OCI-LY7 (cell line): ENCODE measurements around the gene POTEM.
"Not testable (repeated sequence)": the region's sequence is repeated elsewhere in the genome, so short reads cannot be mapped to it uniquely, and the experiment has no call there.

Experiments
- EZH2phosphoT487 ChIP-seq: fragments of 200-600 bp; sonication (generic); IDR thresholded peaks from 2 replicates; pipeline ENCODE4 v1.6.1; 2018; ENCODE audit warnings: low read depth, borderline replicate concordance, mild to moderate bottlenecking, mixed run types, antibody characterized with exemption, low read length, moderate library complexity, mixed read lengths
- TF ChIP-seq, protein P1 (sequence below): fragments of 200-600 bp; sonication (generic); conservative IDR thresholded peaks from 2 replicates; pipeline ENCODE4 v1.5.1; 2014; ENCODE audit warnings: mild to moderate bottlenecking, antibody characterized with exemption, low read length, moderate library complexity, mixed read lengths

DNA sequence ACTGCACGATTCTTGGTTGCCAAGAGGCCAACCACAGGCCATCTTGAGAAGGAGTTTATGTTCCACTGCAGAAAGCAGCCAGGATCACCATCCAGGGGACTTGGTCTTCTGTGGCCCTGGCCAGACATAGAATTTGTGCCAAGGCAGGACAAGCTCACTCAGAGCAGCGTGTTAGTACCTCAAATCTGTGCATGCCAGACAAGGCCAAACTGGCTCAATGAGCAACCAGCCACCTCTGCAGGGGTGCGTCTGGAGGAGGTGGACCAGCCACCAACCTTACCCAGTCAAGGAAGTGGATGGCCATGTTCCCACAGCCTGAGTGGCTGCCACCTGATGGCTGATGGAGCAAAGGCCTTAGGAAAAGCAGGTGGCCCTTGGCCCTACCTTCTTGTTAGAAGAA, 48.0 kb downstream of the POTEM start:
- TF ChIP-seq, protein P1, sequence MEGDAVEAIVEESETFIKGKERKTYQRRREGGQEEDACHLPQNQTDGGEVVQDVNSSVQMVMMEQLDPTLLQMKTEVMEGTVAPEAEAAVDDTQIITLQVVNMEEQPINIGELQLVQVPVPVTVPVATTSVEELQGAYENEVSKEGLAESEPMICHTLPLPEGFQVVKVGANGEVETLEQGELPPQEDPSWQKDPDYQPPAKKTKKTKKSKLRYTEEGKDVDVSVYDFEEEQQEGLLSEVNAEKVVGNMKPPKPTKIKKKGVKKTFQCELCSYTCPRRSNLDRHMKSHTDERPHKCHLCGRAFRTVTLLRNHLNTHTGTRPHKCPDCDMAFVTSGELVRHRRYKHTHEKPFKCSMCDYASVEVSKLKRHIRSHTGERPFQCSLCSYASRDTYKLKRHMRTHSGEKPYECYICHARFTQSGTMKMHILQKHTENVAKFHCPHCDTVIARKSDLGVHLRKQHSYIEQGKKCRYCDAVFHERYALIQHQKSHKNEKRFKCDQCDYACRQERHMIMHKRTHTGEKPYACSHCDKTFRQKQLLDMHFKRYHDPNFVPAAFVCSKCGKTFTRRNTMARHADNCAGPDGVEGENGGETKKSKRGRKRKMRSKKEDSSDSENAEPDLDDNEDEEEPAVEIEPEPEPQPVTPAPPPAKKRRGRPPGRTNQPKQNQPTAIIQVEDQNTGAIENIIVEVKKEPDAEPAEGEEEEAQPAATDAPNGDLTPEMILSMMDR, result not testable (repeated sequence)
- TF ChIP-seq EZH2phosphoT487, result not testable (repeated sequence)
